Heart right ventricle (tissue), 16 donors: ENCODE data around the gene IRGC. TPM values are rescaled to one million over a fixed set of nuclear protein-coding genes. Genes with fewer than 3 reads are reported as not detected.
A peak's percentile ranks its signal among the peaks of the same experiment; 100 is the strongest.

ENCODE experiments used
- ATAC-seq, 8 donors: fragments of 200-7000 bp; cut with Tn5 transposase; one replicate each; pipeline ENCODE4 v1.9.1; 2020; ENCODE audit warnings: mild to moderate bottlenecking in 8 of 8, moderate library complexity in 8 of 8, moderate number of reproducible peaks in 1 of 8
- DNase-seq, 2 donors: peaks; one replicate each; pipeline ENCODE4 v3.0.0-alpha.2; 2020
- H3K27ac ChIP-seq, 10 donors: fragments of 200-600 bp; sonication (generic) in 2 of 10; one replicate each; pipeline versions ENCODE4 v1.5.0 to v1.8.0; 2020 to 2022; ENCODE audit warnings: mild to moderate bottlenecking in 3 of 10
- H3K27me3 ChIP-seq, 7 donors: fragments of 200-600 bp; one replicate each; pipeline ENCODE4 v1.8.0; 2021 to 2022; ENCODE audit warnings: mild to moderate bottlenecking in 2 of 7
- H3K36me3 ChIP-seq, 9 donors: fragments of 200-600 bp; sonication (generic) in 1 of 9; one replicate each; pipeline versions ENCODE4 v1.5.0 to v1.8.0; 2020 to 2022; ENCODE audit warnings: mild to moderate bottlenecking in 2 of 9
- H3K4me1 ChIP-seq, 9 donors: fragments of 200-600 bp; sonication (generic) in 1 of 9; one replicate each; pipeline versions ENCODE4 v1.5.0 to v1.8.0; 2020 to 2022; ENCODE audit warnings: mild to moderate bottlenecking in 4 of 9
- H3K4me3 ChIP-seq, 10 donors: fragments of 200-600 bp; sonication (generic) in 2 of 10; one replicate each; pipeline versions ENCODE4 v1.5.0 to v1.8.0; 2020 to 2022; ENCODE audit warnings: mild to moderate bottlenecking in 7 of 10, moderate library complexity in 2 of 10
- H3K9me3 ChIP-seq, 11 donors: fragments of 200-600 bp in 10 of 11; sonication (generic) in 2 of 11; one replicate each; pipeline versions ENCODE4 v1.5.0 to v1.8.0; 2013 to 2022; ENCODE audit warnings: mild to moderate bottlenecking in 2 of 11, control low read depth in 1 of 11, moderate library complexity in 1 of 11
- CTCF ChIP-seq, 9 donors: fragments of 200-600 bp; sonication (generic) in 2 of 9; IDR thresholded peaks; one replicate each; pipeline versions ENCODE4 v1.5.0 to v1.8.0; 2021 to 2022; ENCODE audit warnings: antibody characterized with exemption in 9 of 9, mild to moderate bottlenecking in 5 of 9, moderate library complexity in 1 of 9
- WGBS, 2 donors: extraction: QIAGEN DNeasy Blood & Tissue Kit; methylation state at CpG; one replicate each; pipeline ENCODE4 v1.1.7; 2013; ENCODE audit warnings: inconsistent platforms in 1 of 2; 5-methylcytosine and 5-hydroxymethylcytosine counted together
- intact Hi-C, 10 donors: fragments of 100-400 bp; cut with DNase I; formaldehyde crosslinking; loops; one replicate each; pipeline versions ENCODE4 v1.11.1 to v1.14.2; 2022
- polyA plus RNA-seq, 2 donors: library from polyadenylated mRNA; stranded (reverse); fragments of 200-250 nt; gene quantifications; one replicate each; pipeline ENCODE4 v1.2.3, GENCODE V29; 2013
- total RNA-seq, 10 donors: library from RNA; stranded (reverse); fragmentation: NEBNext Ultra II Directional in 3 of 10; extraction: Animal tissue kit (Norgen Biotek cat#: 25700) in 3 of 10; gene quantifications; one replicate each; pipeline versions ENCODE4 v1.2.1 to v1.2.4, GENCODE V29; 2021 to 2023
- donor health status: Arrhythmogenic right ventricular cardiomyopathy.
- donor health status: ischemic (EF 13 %, LVEDD 7.1; RV severe dilation, severe dysfunction).
- donor health status: healthy with polysubstance abuse.
- donor health status: DM: no; HTN: yes; CAD: no.
- donor health status: DM: no; HTN: no; CAD: no.
- donor health status: ischemic (EF 25% LVEDD 6.9; RV normal size, moderate dysfunction).
- donor health status: ischemic (EF 25% LVEDD 5.7; RV mildly dilated, moderate dysfunction).
- donor health status: healthy.
- donor health status: DM: yes; HTN: yes; CAD: no.
- donor health status: Ischemic cardiomyopathy.
- donor health status: ischemic (EF 35%, LVEDD 5.7; RV mildly dilated, moderate dysfunction).
- donor health status: nonischemic (EF 11% LVEDD 7.7; RV severe dilation, severe dysfunction).
- donor health status: DM: yes; HTN: yes; CAD: no.
- donor health status: PGD.
- donor health status: ischemic (EF 29% LVEDD 5.4; RV normal size, mild dysfunction).
- donor health status: nonischemic (EF 23%, LVEDD 6.1; RV moderate dilation, normal function).

IRGC gene
- total and polyA plus RNA-seq, 12 donors, result not detected

- no peaks in the 10 kb centered on the region for H3K36me3 ChIP-seq
- peaks cover 0 to 30% (median 19%) of the 10 kb centered on the region in 11 donors for H3K9me3 ChIP-seq
- intact Hi-C loops, result no loop called here
- H3K4me3 ChIP-seq, result no peak overlapping the region
- no peaks in the 10 kb centered on the region for H3K27me3 ChIP-seq
- no peak for DNase-seq
- H3K4me1 ChIP-seq, result peaks cover 0 to 26% (median 0%) of the 10 kb centered on the region in 9 donors
- 82 to 86% methylated on average over 10 of the region's 10 CpGs for WGBS, 2 donors
- H3K27ac ChIP-seq, result peak overlapping the region in 1 of 10 donors; percentile 50
- TF ChIP-seq CTCF (IDR thresholded peaks at IDR 0.05), result no peak
- no peak for ATAC-seq
Measured at GRCh38 chr19:43688059-43688701, 27.7 kb upstream of the IRGC start.

GRCh38 chr19:43690444-43690843 is 25.4 kb upstream of the IRGC start:
- TF ChIP-seq CTCF (IDR thresholded peaks at IDR 0.05), result no peak
- DNase-seq, result no peak

GRCh38 chr19:43690890-43691289 is 25.0 kb upstream of the IRGC start:
- peaks cover 0 to 36% (median 19%) of the 10 kb centered on the region in 11 donors for H3K9me3 ChIP-seq
- TF ChIP-seq CTCF (IDR thresholded peaks at IDR 0.05), result no peak
- ATAC-seq (no peak), DNase-seq (no peak)
- H3K27ac ChIP-seq, result no peak overlapping the region
- WGBS, 2 donors, result 85 to 89% methylated on average over 3 of the region's 3 CpGs
- no peaks in the 10 kb centered on the region for H3K27me3 ChIP-seq
- intact Hi-C loops, result no loop called here
- H3K4me1 ChIP-seq, result peaks cover 0 to 18% (median 0%) of the 10 kb centered on the region in 9 donors
- no peaks in the 10 kb centered on the region for H3K36me3 ChIP-seq
- H3K4me3 ChIP-seq, result no peak overlapping the region

More at GRCh38 chr19:43690444-43690843, 25.4 kb upstream of the IRGC start:
- Histone ChIP-seq H3K9me3 (peaks cover 0 to 31% (median 19%) of the 10 kb centered on the region in 11 donors), H3K4me3 (no peak overlapping the region), H3K27ac (no peak overlapping the region), H3K4me1 (peaks cover 0 to 18% (median 0%) of the 10 kb centered on the region in 9 donors), H3K36me3 (no peaks in the 10 kb centered on the region), H3K27me3 (no peaks in the 10 kb centered on the region)
- 56 to 75% methylated on average over 3 of the region's 3 CpGs for WGBS, 2 donors
- intact Hi-C loops, result no loop called here
- no peak for ATAC-seq

- no peaks in the 10 kb centered on the region for H3K27me3 ChIP-seq
- WGBS, 2 donors, result 86 to 92% methylated on average over 5 of the region's 5 CpGs
- intact Hi-C loops, result no loop called here
- no peaks in the 10 kb centered on the region for H3K36me3 ChIP-seq
- H3K4me3 ChIP-seq, result no peak overlapping the region
- H3K9me3 ChIP-seq, result peaks cover 0 to 42% (median 20%) of the 10 kb centered on the region in 11 donors
- TF ChIP-seq CTCF (IDR thresholded peaks at IDR 0.05), result no peak
- no peak for DNase-seq
- H3K4me1 ChIP-seq, result peaks cover 0 to 18% (median 0%) of the 10 kb centered on the region in 9 donors
- no peak overlapping the region for H3K27ac ChIP-seq
- ATAC-seq, result no peak
Measured at GRCh38 chr19:43691755-43692154, 24.1 kb upstream of the IRGC start.
